Measurements from ENCODE around the gene MEN1.
"Not testable (repeated sequence)": the region's sequence is repeated elsewhere in the genome, so short reads cannot be mapped to it uniquely, and the experiment has no call there.

The MEN1 gene

DNA sequence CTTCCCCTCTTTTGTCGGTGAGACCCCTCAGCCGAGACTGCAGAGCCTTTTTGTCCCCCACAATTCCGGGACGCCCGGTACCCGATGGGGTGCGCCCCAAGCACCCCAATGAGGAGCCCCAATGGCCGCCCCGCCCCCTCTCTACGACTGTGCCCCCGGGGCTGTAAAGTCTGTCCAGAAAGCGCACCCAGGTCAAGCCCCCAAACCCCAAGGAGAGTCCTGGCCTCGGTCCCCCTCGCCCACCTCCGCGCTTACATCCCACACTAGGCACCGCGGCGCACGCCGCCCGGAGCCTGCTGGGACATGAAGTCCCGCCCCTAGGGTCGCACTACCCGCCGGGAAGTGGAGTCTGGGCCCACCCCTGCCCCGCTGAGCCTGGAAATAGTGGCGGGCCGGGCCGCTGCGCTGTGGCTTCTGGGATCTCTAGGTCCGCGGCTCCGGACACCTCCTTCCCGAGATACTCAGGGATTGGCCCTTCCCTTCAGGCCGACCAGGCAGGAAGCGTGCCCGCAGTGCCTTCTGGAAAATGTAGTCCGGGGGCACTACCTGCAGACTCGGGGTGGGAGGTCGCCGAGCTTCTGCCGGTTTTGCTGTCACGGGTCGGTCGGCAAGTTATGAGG is at the start of gene MEN1:
MEN1 (minus strand) TSS at position 281 of the 620 bp plus-strand sequence. CDS start 442 bp downstream, outside the sequence.
- DNase-seq, result peak; percentile 91

DNA sequence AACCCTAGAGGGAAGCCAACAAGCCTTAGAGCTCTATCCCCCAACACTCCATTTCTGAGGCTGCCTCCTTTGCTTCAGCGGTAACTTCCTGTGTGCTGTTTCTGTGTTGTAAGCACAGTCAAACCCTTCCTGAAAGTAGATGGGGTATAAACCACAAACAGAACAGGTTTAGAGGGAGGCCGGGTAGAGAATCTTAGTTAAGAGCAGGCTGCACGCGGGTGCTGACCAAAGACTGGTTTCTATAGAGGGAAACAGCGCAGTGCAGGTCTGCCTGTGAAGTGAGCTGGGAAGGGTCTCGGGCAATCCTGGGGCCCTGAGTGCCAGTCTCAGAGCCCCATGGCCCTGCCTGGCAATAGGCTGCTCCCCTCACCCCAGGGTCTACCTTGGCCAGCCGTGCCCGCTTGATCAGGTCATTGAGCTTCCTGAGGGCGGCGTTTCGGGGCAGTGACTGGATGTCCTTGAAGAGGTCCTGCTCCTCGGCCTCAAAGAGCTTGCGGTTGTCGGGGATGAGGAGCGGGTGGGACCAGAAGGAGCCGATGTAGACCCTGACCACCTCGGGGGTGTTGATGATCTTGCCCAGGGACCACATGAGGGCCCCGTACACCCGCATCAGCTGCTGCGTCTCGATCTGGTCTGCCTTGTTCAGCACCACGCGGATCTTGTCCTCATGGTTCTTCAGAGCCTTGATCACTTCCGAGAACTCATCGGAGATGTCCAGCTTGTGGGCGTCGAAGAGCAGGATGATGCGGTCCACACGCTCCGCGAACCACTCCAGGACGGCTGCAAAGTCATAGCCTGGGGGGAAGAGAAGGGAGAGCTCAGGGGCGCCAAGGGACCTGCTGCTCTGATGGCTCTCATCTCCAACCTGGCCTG is 49.4 kb upstream of the MEN1 start:
- no peak for DNase-seq

DNA sequence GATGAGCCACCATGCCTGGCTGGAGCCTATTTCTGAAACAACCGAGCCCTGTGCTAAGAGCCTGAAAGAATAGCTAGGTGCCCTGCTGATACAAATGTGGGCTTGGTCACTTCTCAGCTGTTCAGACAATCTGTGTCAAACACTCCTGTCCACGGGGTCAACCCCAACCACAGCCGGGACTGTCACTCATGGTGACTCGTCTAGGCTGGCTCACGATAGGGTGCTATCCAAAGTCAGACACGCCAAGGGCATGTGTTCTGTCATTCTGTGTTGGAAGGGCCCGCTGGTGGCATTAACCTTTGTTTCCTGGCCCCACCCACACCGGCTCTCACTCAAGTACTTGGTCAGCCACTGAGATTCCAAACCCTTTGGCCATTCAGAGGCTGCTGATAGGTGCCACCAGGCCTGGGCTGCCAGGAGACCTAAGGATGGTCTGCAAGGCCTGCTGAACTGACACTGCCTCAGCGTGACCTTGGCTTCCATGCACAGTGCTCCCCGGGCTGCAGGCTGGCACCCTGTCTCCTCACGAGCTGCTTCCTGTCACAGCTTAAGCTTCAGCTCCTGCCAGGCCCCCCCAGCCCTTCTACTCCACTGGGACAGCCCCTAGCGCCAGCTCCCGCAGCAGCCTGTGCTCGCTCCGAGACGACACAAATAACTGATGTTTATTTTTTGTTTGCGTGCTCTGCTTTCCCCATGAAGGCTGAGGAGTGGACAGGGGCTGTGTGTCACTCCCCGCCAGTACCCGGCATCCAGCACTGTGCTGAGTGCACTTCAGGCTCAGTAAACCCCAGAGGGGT is 48.3 kb upstream of the MEN1 start:
- no peak for DNase-seq

DNA sequence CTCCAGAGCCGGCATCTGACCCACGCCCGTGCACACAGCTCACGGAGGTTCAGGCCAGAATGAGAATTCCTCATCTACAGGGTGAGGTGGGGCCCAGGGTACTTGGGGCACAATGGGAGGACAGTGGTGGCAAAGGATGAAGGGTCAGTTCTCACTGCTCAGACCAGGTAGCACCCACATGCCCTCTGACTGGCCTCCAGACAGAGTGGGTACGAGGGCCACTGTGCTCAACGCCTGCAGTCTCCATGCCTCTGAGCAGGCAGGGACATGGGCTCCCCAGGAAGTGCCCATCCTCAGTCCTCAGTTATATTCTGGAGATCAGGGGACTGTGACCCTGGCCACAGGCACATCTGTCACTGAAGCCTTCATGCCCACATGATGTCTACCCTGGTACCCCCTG is 47.1 kb upstream of the MEN1 start:
- DNase-seq, result no peak

DNA sequence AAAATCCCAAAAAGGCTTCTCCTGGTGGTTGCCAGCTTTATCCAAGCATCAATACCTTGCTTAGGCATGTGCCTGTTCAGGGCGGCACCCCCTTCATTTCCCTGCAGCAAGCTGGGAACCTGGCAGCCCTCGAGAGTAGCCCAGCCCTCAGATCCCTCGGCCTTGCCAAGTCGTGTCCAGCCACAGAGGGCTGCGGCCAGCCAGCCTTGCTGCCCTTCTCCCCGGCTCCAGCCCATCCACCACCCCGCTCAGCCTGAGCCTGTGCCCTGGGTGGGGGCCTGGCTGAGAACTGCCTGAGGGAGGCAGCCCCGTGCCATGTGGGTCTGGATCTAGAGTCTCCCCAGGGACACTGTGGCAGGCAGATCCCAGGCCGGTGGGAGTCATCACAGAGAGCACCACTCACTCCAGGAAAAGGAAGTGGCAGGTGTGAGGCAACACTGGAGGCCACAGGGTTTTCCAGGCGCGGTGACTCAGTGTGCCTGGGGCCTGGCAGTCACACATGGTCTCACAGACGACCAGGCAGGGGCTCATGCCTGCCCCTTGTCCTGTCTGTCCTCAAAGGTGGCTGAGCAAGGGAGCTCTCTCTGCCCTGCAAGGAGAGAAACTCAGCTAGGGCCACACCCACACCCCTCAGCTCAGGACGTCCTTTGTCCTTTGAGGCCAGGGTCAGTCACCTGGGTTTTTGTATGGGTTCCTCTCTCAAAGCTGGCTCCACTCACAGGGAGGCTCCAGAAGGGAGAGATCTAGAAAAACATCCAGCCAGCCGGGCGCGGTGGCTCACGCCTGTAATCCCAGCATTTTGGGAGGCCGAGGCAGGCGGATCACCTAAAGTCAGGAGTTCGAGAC is 46.3 kb upstream of the MEN1 start:
- no peak for DNase-seq

DNA sequence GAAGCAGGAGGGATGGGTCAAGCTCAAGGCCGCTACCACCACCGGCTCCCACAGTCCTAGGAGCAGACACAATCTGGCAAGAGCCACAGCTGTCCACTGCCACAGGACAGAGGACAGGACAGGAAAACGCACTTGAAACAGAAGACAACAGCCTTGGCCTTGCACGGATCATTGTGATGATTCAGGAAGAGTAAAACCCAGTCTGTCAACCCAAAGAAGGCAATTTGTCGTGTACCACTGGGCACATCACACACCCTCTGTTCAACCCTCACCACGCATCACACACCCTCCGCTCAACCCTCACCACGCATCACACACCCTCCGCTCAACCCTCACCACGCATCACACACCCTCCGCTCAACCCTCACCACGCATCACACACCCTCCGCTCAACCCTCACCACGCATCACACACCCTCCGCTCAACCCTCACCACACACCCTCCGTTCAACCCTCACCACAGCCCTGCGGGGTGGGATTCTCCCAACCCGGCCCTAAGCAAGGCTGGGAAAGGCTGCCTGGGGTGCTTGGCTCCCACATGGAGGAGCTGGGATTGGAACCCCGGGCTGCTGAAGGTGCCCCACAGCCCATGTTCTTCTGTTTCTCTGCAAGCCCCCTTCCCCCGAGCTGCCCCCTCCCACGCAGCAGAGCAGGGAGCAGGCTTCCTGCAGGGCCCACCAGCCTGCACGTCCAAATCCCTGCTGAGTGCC is 45.4 kb upstream of the MEN1 start:
- DNase-seq, result no peak

DNA sequence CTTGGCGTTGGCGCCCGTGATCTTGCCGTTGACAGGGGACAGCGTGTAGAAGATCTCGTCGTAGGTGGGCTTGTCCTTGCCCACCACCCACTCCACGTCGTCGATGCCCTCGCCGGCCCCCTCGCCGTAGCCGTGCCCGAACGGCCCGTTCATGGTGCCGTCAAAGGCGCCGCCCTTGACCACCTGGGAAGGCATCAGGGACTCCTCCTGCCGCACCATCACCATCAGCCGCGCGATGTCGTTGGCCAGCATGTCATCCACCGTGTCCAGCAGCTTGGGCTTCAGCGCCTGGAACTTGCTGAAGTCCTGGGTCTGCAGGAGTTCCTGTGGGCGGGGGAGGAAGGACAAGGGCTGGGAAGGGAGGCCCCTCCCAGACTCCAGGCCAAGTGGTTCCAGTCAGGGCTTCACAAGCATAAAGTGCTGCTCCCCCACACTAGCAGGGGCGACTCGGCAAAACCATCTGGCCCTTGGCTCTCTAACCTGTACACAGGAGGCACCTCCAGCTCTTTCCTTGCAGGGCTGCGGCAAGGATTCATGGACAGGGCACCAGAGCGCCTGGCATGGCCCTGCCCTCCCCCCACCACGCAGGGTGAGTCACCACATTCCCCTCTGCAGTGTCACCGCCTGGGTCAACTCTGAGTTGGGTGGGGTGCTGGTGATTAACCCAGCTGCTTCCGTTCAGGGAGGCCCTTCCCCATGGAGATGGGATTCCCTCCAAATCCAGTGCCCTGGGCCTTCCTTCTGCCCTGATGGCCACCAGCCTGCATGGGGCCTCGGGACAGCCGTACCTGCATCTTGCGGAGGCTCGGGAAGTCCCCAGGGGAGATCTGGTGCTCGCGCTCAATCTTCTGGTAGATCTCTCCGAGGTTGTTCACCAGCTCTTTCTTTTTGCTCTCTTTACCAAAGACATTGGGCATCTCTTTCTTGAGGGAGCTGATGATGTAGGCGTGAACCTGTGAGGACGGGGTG is 44.5 kb upstream of the MEN1 start:
- no peak for DNase-seq

DNA sequence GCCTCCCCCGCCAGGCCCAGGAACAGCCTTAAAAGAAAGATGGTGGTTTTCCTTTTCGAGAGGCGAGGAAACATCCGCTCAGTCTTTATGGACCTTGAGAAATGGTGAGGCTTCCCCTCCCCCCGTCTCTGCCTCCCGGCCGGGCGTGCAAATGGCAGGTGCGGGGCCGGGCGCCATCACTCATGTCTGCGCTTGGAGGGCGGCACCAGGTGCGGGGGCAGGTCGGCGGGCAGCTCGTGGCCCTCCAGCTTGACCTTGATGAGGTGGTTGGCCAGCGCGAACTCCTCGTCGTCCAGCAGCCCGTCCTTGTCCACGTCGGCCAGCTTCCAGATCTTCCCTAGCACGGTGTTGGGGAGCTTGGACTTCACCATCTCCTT is 43.8 kb upstream of the MEN1 start:
- no peak for DNase-seq

DNA sequence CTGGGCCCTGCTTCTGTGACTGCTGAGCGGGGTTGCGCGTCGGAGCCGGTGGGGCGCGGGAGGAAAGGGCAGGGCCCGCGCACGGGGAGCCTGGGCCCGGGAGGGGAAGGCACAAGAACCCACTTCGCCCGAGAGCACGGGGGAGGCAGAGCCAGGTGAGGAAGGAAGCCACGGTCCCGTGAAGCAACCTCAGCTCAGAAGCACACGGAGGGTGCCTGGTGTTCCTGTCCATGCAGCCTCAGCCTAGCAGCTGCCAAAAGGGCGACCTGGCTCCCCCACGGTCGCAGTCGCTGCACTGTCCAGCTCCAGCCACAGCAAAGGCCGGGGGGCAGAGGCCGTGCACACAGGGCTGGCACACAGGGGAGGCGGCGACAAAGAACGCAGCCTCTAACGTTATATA is 43.4 kb upstream of the MEN1 start:
- no peak for DNase-seq

DNA sequence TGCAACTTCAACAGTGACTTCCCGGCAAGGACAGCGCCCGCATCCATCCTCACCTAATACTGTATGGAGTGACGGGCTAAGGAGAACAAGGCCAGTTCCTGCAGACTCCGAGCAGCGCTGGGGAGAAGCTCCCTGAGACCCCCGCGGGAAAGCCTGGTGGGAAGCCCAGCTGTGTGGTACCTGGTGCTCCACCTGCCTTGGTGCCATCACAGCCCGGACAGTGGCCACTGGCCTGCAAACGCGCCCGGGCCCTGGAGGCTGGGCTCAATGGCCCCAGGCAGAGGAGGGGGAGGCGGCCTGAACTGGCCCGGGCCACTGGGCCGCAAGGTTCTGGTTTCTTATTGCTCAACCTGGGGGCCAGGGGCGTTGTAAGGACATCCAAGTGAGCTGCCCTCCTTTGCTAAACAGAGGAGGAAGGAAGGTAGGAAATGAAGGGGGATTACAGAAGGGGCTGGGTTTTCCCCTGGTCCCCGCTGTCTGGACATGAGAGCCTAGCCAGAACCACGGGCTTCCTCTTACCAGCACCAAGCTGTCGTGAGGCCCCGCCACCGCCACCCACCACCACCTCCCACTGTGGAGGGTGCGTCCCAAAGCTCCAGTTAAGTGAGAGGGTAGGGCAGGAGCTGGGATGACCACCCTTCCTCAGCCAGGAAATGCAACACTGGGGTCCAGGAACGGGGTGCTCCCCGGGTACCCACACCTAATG is 42.6 kb upstream of the MEN1 start:
- no peak for DNase-seq

DNA sequence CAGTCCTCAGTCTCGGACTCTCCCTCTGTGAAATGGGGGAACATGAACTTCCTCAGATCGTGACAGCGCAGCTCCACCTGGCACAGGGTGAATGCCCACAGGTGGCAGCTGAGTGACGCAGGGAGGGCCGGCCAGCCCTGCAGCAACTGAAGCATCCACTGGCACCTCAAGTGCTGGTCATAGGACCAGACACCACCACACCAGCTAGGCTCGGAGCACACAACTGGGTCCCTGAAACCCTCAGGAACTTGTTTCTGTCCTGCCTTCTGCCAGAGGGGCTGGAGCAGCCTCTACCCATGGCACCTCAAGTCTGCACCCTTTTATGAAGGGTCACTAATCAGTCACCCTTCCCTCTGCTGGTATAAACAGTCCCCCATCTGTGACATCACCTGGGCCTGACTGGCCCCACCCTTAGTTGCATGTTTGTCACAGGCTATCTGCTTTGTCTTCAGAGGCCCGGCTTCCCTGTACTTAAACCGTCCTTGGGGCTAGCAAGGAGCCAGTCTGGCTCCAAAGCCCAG is 41.5 kb upstream of the MEN1 start:
- no peak for DNase-seq

DNA sequence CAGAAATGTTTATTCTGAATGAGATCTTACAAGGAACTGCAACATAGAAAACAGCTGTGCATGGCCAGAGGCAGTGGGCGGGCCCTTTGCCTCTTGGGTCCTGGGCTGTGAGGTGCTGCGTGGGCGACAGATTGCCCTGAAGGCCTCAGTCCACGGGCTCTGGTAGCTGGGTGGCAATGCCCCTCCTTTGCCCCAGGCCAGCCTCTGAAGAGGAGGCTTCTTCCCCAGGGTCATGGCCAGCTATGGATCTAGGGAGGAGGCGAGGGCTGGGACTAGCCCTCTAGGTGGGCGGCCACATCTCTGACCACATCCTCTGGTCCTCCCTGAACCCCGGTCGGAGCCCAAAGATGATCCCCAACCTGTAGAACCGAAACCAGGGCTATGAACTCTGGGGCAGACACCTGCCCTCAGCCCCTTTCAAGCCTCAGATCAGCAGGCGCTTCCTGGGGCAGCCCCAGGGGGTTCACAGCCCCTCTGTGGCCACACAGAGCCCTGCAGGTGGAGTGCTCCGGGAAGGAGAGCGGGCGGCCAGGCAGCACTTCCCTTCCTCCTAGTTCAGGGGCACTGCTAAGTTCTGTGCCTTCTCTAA is 40.7 kb upstream of the MEN1 start:
- no peak for DNase-seq

DNA sequence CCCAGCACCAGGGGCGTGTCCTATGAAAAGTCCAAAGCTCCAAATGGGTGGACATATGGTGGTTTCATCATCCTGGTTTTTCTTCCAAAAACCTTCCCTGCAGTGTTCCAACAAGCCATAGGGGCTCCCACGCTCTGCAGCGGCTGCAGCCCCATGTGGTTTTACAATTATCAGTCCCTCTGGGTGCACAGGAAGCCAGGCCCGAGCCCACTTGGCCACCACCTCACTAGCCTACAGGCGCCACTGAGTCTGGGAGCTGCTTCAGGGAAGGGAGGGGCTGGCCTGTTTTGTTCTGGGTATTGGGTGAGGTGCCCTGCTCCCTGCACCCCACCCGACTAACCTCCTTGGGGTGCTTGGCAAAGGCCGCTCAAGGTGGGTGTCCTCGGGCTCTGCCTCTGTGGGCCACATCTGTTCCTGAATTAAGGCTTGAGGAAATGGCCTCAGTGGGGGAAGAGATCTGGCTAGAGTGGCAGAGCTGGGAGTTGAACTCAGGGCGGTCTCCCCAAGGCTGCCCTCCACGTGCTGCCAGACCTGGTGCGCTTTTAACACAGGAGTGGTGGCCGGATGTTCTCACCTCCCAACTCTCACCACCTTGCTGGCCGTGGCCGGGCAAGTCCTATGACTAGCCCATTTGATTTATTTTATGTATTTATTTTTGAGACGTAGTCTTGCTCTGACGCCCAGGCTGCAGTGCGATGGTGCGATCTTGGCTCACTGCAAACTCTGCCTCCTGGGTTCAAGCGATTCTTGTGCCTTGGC is 39.4 kb upstream of the MEN1 start:
- DNase-seq, result no peak

DNA sequence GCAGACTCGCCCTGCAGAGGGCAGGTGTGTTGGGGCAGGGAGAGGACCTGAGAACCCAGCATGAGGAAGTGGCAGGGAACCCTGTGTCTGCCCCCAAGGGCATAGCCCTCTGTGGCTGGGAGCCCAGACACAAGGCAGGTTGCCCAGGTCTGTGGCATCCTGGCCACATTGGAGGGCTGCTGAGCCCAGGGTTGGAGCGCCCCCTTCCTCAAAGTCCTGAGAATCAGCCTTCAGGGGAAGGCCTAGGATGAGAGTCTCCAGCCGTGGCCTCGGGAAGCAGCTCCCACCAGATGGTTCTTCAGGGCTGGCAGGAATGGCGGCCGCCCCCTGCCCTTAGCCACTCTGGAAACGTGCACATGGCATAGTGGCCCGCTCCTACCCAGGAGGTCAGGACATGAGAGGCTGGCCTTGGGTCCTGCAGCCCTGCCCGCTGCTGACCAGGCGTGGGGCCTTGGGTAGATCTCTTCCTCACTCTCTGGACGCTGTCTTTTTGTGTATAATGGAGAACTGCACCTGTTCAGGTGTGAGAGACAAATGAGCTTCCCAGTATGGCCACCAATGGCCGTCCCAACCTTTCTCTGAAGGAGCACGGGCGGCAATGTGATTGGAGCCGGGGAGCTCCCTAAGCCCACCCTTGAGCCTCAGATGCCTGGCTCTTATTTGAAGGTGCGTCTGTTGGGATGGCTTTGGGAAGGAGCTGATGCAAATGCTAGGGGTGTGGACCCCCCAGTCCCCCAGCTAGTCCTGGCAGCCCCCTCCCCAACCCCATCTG is 38.7 kb upstream of the MEN1 start:
- no peak for DNase-seq

DNA sequence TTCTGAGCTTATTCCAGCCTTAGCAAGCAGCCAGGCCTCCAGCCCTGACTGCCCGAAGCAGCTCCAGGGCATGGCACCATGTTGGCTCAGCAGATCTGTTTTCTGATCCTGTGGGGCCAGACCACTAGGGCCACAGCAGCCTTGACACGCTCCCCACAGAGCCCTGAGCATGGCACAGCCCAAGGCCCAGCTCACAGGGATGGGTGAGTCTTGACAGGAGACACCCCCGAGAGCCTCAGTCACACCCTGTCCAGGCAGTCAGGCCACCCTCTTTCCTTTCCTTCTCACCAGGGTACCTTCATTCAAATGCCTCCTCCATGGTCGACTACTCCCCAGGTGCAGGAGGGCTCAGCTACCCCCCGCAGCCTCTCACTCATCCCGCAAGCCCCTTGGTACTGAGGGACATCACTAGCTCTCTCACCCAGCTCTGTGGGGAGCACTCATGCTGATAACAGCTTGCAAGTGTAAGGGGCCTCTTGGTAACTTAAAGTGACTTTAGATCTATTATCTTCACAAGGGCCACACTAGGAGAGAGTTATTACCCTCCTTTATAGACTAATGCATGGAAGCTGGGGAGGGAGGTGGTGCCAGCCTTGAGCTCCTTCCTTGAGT is 38.0 kb upstream of the MEN1 start:
- no peak for DNase-seq

DNA sequence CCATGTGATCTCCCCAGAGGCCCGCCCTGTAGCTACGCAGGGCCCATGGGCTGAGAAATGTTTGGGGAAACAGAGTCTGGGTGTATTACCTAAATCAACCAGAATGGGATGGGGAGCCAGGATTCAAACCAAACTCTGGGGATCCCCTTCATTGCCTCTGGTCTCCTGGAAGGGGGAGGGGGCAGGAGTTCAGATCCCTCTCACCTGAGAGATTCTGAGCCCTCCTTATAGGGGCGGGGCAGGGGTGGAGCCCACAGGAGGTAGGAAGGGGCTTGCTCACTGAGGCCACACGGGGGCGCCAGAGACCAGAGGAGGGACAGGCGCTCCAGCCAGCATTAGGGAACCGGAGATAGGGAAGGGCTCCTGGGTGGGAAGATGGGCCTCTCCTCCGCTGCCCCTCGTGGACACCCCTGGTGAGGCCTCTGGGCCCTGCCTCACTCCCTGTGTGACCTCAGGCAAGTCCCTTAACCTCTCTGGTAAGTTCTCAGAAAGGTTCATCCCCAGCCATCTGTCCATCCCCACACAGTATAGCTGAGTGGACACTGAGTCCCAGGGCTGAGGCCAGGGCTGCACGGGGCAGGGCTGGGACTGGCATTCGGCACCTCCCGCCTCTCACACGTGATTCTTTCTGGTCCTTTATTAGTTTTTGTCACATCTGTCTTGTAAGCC is 36.8 kb upstream of the MEN1 start:
- DNase-seq, result peak; percentile 90

DNA sequence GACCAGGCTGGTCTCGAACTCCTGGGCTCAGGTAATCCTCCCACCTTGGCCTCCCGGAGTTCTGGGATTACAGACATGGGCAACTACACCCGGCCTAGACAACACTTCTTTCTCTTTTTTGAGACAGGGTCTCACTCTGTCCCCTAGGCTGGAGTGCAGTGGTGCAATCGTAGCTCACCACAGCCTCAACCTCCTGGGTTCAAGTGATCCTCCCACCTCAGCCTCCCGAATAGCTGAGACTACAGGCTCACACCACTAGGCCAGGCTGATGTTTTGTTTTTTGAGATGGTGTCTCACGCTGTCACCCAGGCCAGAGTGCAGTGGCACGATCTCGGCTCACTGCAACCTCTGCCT is 35.4 kb upstream of the MEN1 start:
- not testable (repeated sequence) for DNase-seq
